ENCODE measurements around the gene A2M.

GRCh38 chr12:9112076-9112853 lies 3.5 kb downstream of the A2M start:
- TF ChIP-seq CTCF (IDR thresholded peaks at IDR 0.05; ENCODE audit: low read length): no peak
- no peak for TF ChIP-seq EZH2phosphoT487 (IDR thresholded peaks at IDR 0.05; ENCODE audit: low read length)
- no peak for TF ChIP-seq EZH2 (optimal IDR thresholded peaks at IDR 0.05; ENCODE audit: low read depth, low read length)
